Ishikawa (cell line): ENCODE data around the gene ARMH3.

ENCODE experiments used
- CEBPB ChIP-seq: IDR thresholded peaks from 2 replicates; pipeline ENCODE4 v1.6.1; 2012
- CREB1 ChIP-seq: IDR thresholded peaks from 2 replicates; pipeline ENCODE4 v1.6.1; 2012; ENCODE audit warnings: low read depth
- EGR1 ChIP-seq: IDR thresholded peaks from 2 replicates; pipeline ENCODE4 v1.6.1; 2012
- EP300 ChIP-seq: IDR thresholded peaks from 2 replicates; pipeline ENCODE4 v1.6.1; 2012; ENCODE audit warnings: borderline replicate concordance
- FOXM1 ChIP-seq: IDR thresholded peaks from 2 replicates; pipeline ENCODE4 v1.6.1; 2012; ENCODE audit warnings: low read depth, borderline replicate concordance
- MAX ChIP-seq: IDR thresholded peaks from 2 replicates; pipeline ENCODE4 v1.6.1; 2012
- NFIC ChIP-seq: IDR thresholded peaks from 2 replicates; pipeline ENCODE4 v1.6.1; 2012
- RAD21 ChIP-seq: IDR thresholded peaks from 2 replicates; pipeline ENCODE4 v1.6.1; 2012; ENCODE audit warnings: low read depth
- TAF1 ChIP-seq: IDR thresholded peaks from 2 replicates; pipeline ENCODE4 v1.6.1; 2012; ENCODE audit warnings: low read depth, mild to moderate bottlenecking
- TCF12 ChIP-seq: IDR thresholded peaks from 2 replicates; pipeline ENCODE4 v1.6.1; 2012; ENCODE audit warnings: low read depth
- TEAD4 ChIP-seq: IDR thresholded peaks from 2 replicates; pipeline ENCODE4 v1.6.1; 2012
- YY1 ChIP-seq: IDR thresholded peaks from 2 replicates; pipeline ENCODE4 v1.6.1; 2012; ENCODE audit warnings: low read depth
- ZBTB7A ChIP-seq: IDR thresholded peaks from 2 replicates; pipeline ENCODE4 v1.6.1; 2012; ENCODE audit warnings: low read depth
- TF ChIP-seq, protein P1 (sequence below): IDR thresholded peaks from 2 replicates; pipeline ENCODE4 v1.6.1; 2012
- TF ChIP-seq, protein P2 (sequence below): IDR thresholded peaks from 2 replicates; pipeline ENCODE4 v1.6.1; 2012; ENCODE audit warnings: low read depth, mild to moderate bottlenecking

ARMH3 gene

DNA sequence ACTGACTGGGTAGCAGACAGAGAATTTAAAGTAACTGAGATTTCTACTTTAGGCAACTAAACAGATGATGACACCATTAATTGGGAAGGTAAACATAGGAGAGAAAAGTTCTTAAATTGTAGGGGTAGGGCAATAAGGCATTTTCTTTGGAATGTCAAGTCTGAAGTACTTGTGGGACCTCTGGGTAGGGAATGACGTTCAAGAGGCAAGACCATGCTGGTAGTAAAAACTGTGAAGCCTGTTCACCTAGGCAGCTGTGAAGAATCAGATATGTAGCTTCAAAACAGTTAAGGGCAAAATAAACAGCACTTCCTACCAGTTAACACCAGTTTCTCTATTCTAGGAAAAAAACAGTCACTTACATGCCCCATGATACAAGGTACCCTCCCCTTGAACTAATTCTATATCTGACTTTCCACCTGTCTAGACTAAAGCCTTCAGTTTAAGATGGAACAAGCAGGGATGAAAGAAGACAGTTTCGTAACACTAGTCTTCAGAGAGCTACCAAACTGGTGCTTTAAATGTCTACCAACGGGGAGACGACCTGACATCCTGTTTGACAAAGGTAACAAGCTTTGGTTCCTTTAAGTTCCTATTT is 149.3 kb downstream of the ARMH3 start:
- TF ChIP-seq TEAD4 (no peak), EP300 (no peak), CREB1 (no peak), MAX (no peak), TAF1 (no peak), RAD21 (no peak), YY1 (no peak), EGR1 (no peak), FOXM1 (no peak), ZBTB7A (no peak), CEBPB (no peak), TCF12 (no peak)
- TF ChIP-seq, protein P1, sequence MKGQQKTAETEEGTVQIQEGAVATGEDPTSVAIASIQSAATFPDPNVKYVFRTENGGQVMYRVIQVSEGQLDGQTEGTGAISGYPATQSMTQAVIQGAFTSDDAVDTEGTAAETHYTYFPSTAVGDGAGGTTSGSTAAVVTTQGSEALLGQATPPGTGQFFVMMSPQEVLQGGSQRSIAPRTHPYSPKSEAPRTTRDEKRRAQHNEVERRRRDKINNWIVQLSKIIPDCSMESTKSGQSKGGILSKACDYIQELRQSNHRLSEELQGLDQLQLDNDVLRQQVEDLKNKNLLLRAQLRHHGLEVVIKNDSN: no peak
- TF ChIP-seq, protein P2, sequence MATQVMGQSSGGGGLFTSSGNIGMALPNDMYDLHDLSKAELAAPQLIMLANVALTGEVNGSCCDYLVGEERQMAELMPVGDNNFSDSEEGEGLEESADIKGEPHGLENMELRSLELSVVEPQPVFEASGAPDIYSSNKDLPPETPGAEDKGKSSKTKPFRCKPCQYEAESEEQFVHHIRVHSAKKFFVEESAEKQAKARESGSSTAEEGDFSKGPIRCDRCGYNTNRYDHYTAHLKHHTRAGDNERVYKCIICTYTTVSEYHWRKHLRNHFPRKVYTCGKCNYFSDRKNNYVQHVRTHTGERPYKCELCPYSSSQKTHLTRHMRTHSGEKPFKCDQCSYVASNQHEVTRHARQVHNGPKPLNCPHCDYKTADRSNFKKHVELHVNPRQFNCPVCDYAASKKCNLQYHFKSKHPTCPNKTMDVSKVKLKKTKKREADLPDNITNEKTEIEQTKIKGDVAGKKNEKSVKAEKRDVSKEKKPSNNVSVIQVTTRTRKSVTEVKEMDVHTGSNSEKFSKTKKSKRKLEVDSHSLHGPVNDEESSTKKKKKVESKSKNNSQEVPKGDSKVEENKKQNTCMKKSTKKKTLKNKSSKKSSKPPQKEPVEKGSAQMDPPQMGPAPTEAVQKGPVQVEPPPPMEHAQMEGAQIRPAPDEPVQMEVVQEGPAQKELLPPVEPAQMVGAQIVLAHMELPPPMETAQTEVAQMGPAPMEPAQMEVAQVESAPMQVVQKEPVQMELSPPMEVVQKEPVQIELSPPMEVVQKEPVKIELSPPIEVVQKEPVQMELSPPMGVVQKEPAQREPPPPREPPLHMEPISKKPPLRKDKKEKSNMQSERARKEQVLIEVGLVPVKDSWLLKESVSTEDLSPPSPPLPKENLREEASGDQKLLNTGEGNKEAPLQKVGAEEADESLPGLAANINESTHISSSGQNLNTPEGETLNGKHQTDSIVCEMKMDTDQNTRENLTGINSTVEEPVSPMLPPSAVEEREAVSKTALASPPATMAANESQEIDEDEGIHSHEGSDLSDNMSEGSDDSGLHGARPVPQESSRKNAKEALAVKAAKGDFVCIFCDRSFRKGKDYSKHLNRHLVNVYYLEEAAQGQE: no peak

DNA sequence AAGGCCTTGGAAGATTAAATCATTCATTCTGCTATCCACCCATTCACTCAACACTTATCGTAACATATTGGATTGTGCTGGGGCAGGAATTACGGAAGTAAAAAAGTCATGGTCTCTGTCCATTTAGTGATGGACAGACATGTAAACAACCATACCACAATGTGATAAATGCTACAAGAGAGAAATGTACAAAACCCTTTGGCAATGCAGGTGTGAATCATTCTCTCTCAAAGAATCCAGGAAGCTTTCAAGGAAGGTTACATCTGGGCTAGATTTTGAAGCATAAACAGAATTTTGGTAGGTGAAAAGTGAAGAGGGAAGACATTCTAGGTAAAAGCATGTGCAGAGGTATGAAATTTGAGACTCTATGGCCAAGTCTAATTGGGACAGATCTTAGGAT is 150.7 kb downstream of the ARMH3 start:
- TF ChIP-seq ZBTB7A: no peak
- no peak for TF ChIP-seq CEBPB
- no peak for TF ChIP-seq YY1
- no peak for TF ChIP-seq NFIC
- no peak for TF ChIP-seq TAF1
- TF ChIP-seq, protein P2: no peak
- no peak for TF ChIP-seq CREB1
- no peak for TF ChIP-seq RAD21
- TF ChIP-seq, protein P1: no peak

DNA sequence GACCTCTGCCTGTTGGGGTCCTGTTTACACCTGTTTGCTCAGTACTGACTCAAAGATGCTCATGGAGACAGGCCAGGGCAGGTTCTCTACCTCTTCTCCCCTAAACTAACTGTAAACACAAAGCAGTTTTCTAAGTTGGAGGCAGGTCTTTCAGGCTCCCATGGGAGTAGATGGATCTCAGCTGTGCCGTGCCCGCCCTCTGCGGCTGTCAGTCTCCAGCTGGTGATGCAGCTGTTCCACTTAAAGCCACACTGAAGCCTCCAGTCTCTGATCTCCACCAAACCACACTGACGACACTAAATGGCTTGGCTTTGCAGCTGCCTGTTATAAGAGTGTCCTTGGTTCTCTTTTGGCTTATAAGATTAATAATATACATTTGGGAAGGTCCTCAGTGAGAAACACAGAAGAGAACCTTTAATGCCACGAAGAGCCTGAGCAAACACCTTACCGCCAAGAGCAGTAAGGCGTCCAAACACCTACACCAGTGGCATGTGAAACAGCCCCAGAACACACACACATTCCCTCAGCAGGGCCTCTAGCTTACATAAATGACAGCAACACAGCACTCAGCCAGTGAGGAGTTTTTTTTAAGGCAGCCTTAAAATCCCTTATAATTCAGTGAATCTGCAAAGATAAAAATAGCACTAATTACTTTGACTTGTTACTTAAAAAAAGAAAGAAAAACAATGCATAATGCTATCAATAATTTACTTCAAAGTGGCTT is 152.0 kb downstream of the ARMH3 start:
- no peak for TF ChIP-seq EGR1

GRCh38 chr10:101902820-101903145 is 153.2 kb downstream of the ARMH3 start:
- TF ChIP-seq YY1: no peak

DNA sequence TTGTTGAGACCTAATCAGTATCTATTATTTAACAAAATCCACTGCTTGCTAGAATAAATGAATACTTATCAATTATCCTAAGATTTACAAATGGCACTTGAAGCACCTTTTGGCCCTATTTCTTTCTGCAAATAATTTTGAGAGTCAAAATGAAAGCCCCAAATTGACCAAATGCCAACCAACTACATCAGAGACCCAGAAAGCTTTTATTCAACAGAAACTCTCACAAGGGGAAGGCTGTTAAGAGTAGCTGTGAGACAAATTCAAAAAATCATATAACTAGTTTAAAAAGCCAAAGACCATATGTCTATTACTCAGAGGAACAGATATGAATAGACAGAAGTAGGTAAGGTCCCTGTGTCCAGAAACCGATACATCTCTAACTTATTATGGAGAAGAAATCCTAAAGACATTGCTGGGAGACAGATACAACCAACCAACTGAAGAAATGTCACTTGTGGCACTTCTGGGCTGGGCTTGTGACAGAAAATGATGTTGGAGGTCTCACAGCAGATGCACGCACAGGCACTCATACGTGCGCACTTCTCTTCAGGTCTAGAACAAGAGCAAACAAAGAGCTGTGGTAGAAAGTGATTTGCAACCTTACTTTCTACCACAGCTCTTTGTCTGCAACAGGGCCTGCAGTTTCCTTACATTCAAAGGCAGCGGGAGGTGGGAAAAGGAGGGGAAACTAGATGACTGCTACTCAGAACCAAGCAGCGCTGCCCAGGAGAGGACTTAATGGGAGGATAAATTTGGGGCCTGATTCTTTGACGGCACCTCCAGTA is 153.7 kb downstream of the ARMH3 start:
- TF ChIP-seq TEAD4 (no peak), CEBPB (no peak), RAD21 (no peak), TAF1 (no peak), TCF12 (no peak), FOXM1 (no peak), EGR1 (no peak), CREB1 (no peak), EP300 (no peak), MAX (no peak), YY1 (no peak), ZBTB7A (no peak), NFIC (no peak)
- TF ChIP-seq, protein P1: no peak
- TF ChIP-seq, protein P2: no peak
